ENCODE results near the gene AP1M1. TPM values are rescaled to one million over a fixed set of nuclear protein-coding genes. Genes with fewer than 3 reads are reported as not detected.

Gene AP1M1
- total and polyA plus RNA-seq, 4 donors = 47.0 to 105 (median 81.9) TPM

GRCh38 chr19:16234552-16235445 is 37.1 kb downstream of the AP1M1 start:
- Histone ChIP-seq H3K9me3 (ENCODE audit: control insufficient read depth, insufficient read depth, low read length) (no peaks in the 10 kb centered on the region), H3K27ac (ENCODE audit: low read depth, low read length) (no peak overlapping the region), H3K36me3 (ENCODE audit: control insufficient read depth, insufficient read depth, low read length) (peaks cover 67% of the 10 kb centered on the region), H3K27me3 (ENCODE audit: control insufficient read depth, insufficient read depth, low read length) (no peaks in the 10 kb centered on the region), H3K4me3 (ENCODE audit: low read depth, low read length) (no peak overlapping the region), H3K4me1 (ENCODE audit: control insufficient read depth, insufficient read depth, low read length) (peaks cover 3% of the 10 kb centered on the region)
- DNase-seq (ENCODE audit: low read depth in 4 of 6, low spot score in 6 of 6) = no peak
- 91% methylated on average over 31 of the region's 41 CpGs for WGBS (ENCODE audit: insufficient coverage)

- 85% methylated on average over 18 of the region's 21 CpGs for WGBS (ENCODE audit: insufficient coverage)
- DNase-seq (ENCODE audit: low read depth in 4 of 6, low spot score in 6 of 6) = no peak
- Histone ChIP-seq H3K4me1 (ENCODE audit: control insufficient read depth, insufficient read depth, low read length) (peaks cover 3% of the 10 kb centered on the region), H3K9me3 (ENCODE audit: control insufficient read depth, insufficient read depth, low read length) (no peaks in the 10 kb centered on the region), H3K27ac (ENCODE audit: low read depth, low read length) (no peak overlapping the region), H3K4me3 (ENCODE audit: low read depth, low read length) (no peak overlapping the region), H3K27me3 (ENCODE audit: control insufficient read depth, insufficient read depth, low read length) (no peaks in the 10 kb centered on the region), H3K36me3 (ENCODE audit: control insufficient read depth, insufficient read depth, low read length) (peaks cover 56% of the 10 kb centered on the region)
These were observed 38.3 kb downstream of the AP1M1 start for GRCh38 chr19:16235811-16236652.

- WGBS (ENCODE audit: insufficient coverage) = no CpG with 5 or more reads among the region's 2 CpGs
- H3K9me3 ChIP-seq (ENCODE audit: control insufficient read depth, insufficient read depth, low read length) = no peaks in the 10 kb centered on the region
- H3K27me3 ChIP-seq (ENCODE audit: control insufficient read depth, insufficient read depth, low read length) = no peaks in the 10 kb centered on the region
- no peak for DNase-seq (ENCODE audit: low read depth in 4 of 6, low spot score in 6 of 6)
- H3K36me3 ChIP-seq (ENCODE audit: control insufficient read depth, insufficient read depth, low read length) = no peaks in the 10 kb centered on the region
- no peaks in the 10 kb centered on the region for H3K4me1 ChIP-seq (ENCODE audit: control insufficient read depth, insufficient read depth, low read length)
- H3K27ac ChIP-seq (ENCODE audit: low read depth, low read length) = no peak overlapping the region
- no peak overlapping the region for H3K4me3 ChIP-seq (ENCODE audit: low read depth, low read length)
These were observed 46.4 kb downstream of the AP1M1 start for GRCh38 chr19:16244091-16244490.

GRCh38 chr19:16247353-16248182 is 49.9 kb downstream of the AP1M1 start:
- DNase-seq (ENCODE audit: low read depth in 4 of 6, low spot score in 6 of 6) = peak; percentile 17 to 88 (median 61)
- Histone ChIP-seq H3K27ac (ENCODE audit: low read depth, low read length) (no peak overlapping the region), H3K27me3 (ENCODE audit: control insufficient read depth, insufficient read depth, low read length) (no peaks in the 10 kb centered on the region), H3K4me1 (ENCODE audit: control insufficient read depth, insufficient read depth, low read length) (no peaks in the 10 kb centered on the region), H3K36me3 (ENCODE audit: control insufficient read depth, insufficient read depth, low read length) (no peaks in the 10 kb centered on the region), H3K9me3 (ENCODE audit: control insufficient read depth, insufficient read depth, low read length) (no peaks in the 10 kb centered on the region), H3K4me3 (ENCODE audit: low read depth, low read length) (no peak overlapping the region)
- WGBS (ENCODE audit: insufficient coverage) = 29% methylated on average over 8 of the region's 18 CpGs

GRCh38 chr19:16248380-16249023 is 50.8 kb downstream of the AP1M1 start:
- Histone ChIP-seq H3K36me3 (ENCODE audit: control insufficient read depth, insufficient read depth, low read length) (no peaks in the 10 kb centered on the region), H3K4me1 (ENCODE audit: control insufficient read depth, insufficient read depth, low read length) (no peaks in the 10 kb centered on the region), H3K4me3 (ENCODE audit: low read depth, low read length) (no peak overlapping the region), H3K9me3 (ENCODE audit: control insufficient read depth, insufficient read depth, low read length) (no peaks in the 10 kb centered on the region), H3K27me3 (ENCODE audit: control insufficient read depth, insufficient read depth, low read length) (no peaks in the 10 kb centered on the region), H3K27ac (ENCODE audit: low read depth, low read length) (no peak overlapping the region)
- WGBS (ENCODE audit: insufficient coverage) = 87% methylated on average over 3 of the region's 7 CpGs
- DNase-seq (ENCODE audit: low read depth in 4 of 6, low spot score in 6 of 6) = no peak

- DNase-seq (ENCODE audit: low read depth in 4 of 6, low spot score in 6 of 6) = peak in 1 of 6 donors; percentile 24
- Histone ChIP-seq H3K9me3 (ENCODE audit: control insufficient read depth, insufficient read depth, low read length) (no peaks in the 10 kb centered on the region), H3K27me3 (ENCODE audit: control insufficient read depth, insufficient read depth, low read length) (no peaks in the 10 kb centered on the region)
These were observed 52.2 kb downstream of the AP1M1 start for GRCh38 chr19:16249826-16250404.

GRCh38 chr19:16252459-16253205 is 54.9 kb downstream of the AP1M1 start:
- Histone ChIP-seq H3K36me3 (ENCODE audit: control insufficient read depth, insufficient read depth, low read length) (no peaks in the 10 kb centered on the region), H3K9me3 (ENCODE audit: control insufficient read depth, insufficient read depth, low read length) (no peaks in the 10 kb centered on the region), H3K4me3 (ENCODE audit: low read depth, low read length) (no peak overlapping the region), H3K4me1 (ENCODE audit: control insufficient read depth, insufficient read depth, low read length) (no peaks in the 10 kb centered on the region), H3K27ac (ENCODE audit: low read depth, low read length) (no peak overlapping the region), H3K27me3 (ENCODE audit: control insufficient read depth, insufficient read depth, low read length) (no peaks in the 10 kb centered on the region)
- no peak for DNase-seq (ENCODE audit: low read depth in 4 of 6, low spot score in 6 of 6)
- 71% methylated on average over 20 of the region's 23 CpGs for WGBS (ENCODE audit: insufficient coverage)

More at GRCh38 chr19:16249826-16250404, 52.2 kb downstream of the AP1M1 start:
- Histone ChIP-seq H3K27ac (ENCODE audit: low read depth, low read length) (no peak overlapping the region), H3K36me3 (ENCODE audit: control insufficient read depth, insufficient read depth, low read length) (no peaks in the 10 kb centered on the region), H3K4me3 (ENCODE audit: low read depth, low read length) (no peak overlapping the region), H3K4me1 (ENCODE audit: control insufficient read depth, insufficient read depth, low read length) (no peaks in the 10 kb centered on the region)
- 84% methylated on average over 5 of the region's 10 CpGs for WGBS (ENCODE audit: insufficient coverage)

GRCh38 chr19:16254851-16255408 is 57.2 kb downstream of the AP1M1 start:
- no peak overlapping the region for H3K4me3 ChIP-seq (ENCODE audit: low read depth, low read length)
- no peak overlapping the region for H3K27ac ChIP-seq (ENCODE audit: low read depth, low read length)
- peaks cover 4% of the 10 kb centered on the region for H3K4me1 ChIP-seq (ENCODE audit: control insufficient read depth, insufficient read depth, low read length)
- H3K27me3 ChIP-seq (ENCODE audit: control insufficient read depth, insufficient read depth, low read length) = no peaks in the 10 kb centered on the region
- DNase-seq (ENCODE audit: low read depth in 4 of 6, low spot score in 6 of 6) = no peak
- 88% methylated on average over 6 of the region's 6 CpGs for WGBS (ENCODE audit: insufficient coverage)
- no peaks in the 10 kb centered on the region for H3K9me3 ChIP-seq (ENCODE audit: control insufficient read depth, insufficient read depth, low read length)
- H3K36me3 ChIP-seq (ENCODE audit: control insufficient read depth, insufficient read depth, low read length) = no peaks in the 10 kb centered on the region

Data from spinal cord (tissue), 10 donors.